Prostate gland (tissue), 2 donors: ENCODE results near the gene SPOCK1. TPM values are rescaled to one million over a fixed set of nuclear protein-coding genes. Genes with fewer than 3 reads are reported as not detected.
"Not testable (repeated sequence)": the region's sequence is repeated elsewhere in the genome, so short reads cannot be mapped to it uniquely, and the experiment has no call there.

Source experiments
- DNase-seq: peaks from one replicate; pipeline ENCODE4 v3.0.0-alpha.2; 2019; ENCODE audit warnings: low spot score
- H3K27ac ChIP-seq, 2 donors: fragments of 200-600 bp; sonication (generic); 2 replicates each; pipeline ENCODE4 v1.5.1; 2017 to 2019
- H3K27me3 ChIP-seq: fragments of 200-600 bp; sonication (generic); replicated peaks from 2 replicates; pipeline ENCODE4 v1.5.1; 2019; ENCODE audit not compliant: insufficient read depth
- H3K36me3 ChIP-seq, 2 donors: fragments of 200-600 bp; sonication (generic); 1 replicate in 1 of 2; 2 replicates in 1 of 2; pipeline versions ENCODE4 v1.5.1 to v1.8.1; 2017 to 2019
- H3K4me1 ChIP-seq: fragments of 200-600 bp; sonication (generic); replicated peaks from 2 replicates; pipeline ENCODE4 v1.5.1; 2019
- H3K4me3 ChIP-seq, 2 donors: fragments of 200-600 bp; sonication (generic); 2 replicates each; pipeline ENCODE4 v1.5.1; 2017 to 2019
- H3K9me3 ChIP-seq: fragments of 200-600 bp; sonication (generic); 2 replicates; pipeline ENCODE4 v1.5.1; 2017
- CTCF ChIP-seq, 4 experiments: fragments of 200-600 bp in 2 of 4; fragments of 450-650 bp in 2 of 4; sonication (generic) in 2 of 4; IDR thresholded peaks; 1 replicate in 3 of 4; 2 replicates in 1 of 4; pipeline ENCODE4 v1.5.1; 2016 to 2019; ENCODE audit warnings: antibody characterized with exemption in 4 of 4, mild to moderate bottlenecking in 2 of 4, moderate library complexity in 2 of 4
- POLR2A ChIP-seq: fragments of 450-650 bp; IDR thresholded peaks from one replicate; pipeline ENCODE4 v1.6.1; 2016; ENCODE audit warnings: antibody characterized with exemption, mild to moderate bottlenecking
- POLR2AphosphoS5 ChIP-seq: sonication (generic); formaldehyde crosslinking; IDR thresholded peaks from one replicate; pipeline ENCODE4 v1.6.1; 2017; ENCODE audit warnings: antibody characterized with exemption
- WGBS: methylation state at CpG from one replicate; pipeline ENCODE4 v1.1.5; 2018; 5-methylcytosine and 5-hydroxymethylcytosine counted together
- intact Hi-C: fragments of 100-400 bp; cut with DNase I; formaldehyde crosslinking; loops from one replicate; pipeline ENCODE4 v1.14.2; 2022
- total RNA-seq, 2 donors: library from RNA; depleted of rRNA; stranded (reverse); fragments of >200 nt; gene quantifications; one replicate each; pipeline ENCODE4 v1.1.0, GENCODE V29; 2016

Gene SPOCK1
- total RNA-seq, 2 donors from 2014 or later, result 89.4 to 92.9 TPM

GRCh38 chr5:137393196-137393993 lies 105.7 kb downstream of the SPOCK1 start:
- H3K27me3 ChIP-seq, result no peaks in the 10 kb centered on the region
- H3K4me1 ChIP-seq, result no peaks in the 10 kb centered on the region
- H3K36me3 ChIP-seq, result no peaks in the 10 kb centered on the region
- H3K27ac ChIP-seq, result no peak overlapping the region
- no peak overlapping the region for H3K4me3 ChIP-seq
- intact Hi-C loops, result no loop called here
- no peaks in the 10 kb centered on the region for H3K9me3 ChIP-seq
- DNase-seq, result no peak
- no peak for TF ChIP-seq CTCF (IDR thresholded peaks at IDR 0.05)
- TF ChIP-seq POLR2A, result no peak
- no peak for TF ChIP-seq POLR2AphosphoS5
- WGBS, result 87% methylated on average over 1 of the region's 1 CpG

GRCh38 chr5:137392261-137392660 lies 106.9 kb downstream of the SPOCK1 start:
- intact Hi-C loops, result no loop called here
- 83% methylated on average over 4 of the region's 4 CpGs for WGBS
- H3K27me3 ChIP-seq, result no peaks in the 10 kb centered on the region
- no peak overlapping the region for H3K27ac ChIP-seq
- H3K4me3 ChIP-seq, result no peak overlapping the region
- H3K36me3 ChIP-seq, result no peaks in the 10 kb centered on the region
- DNase-seq, result no peak
- H3K9me3 ChIP-seq, result no peaks in the 10 kb centered on the region
- TF ChIP-seq POLR2A (no peak), POLR2AphosphoS5 (no peak), CTCF (IDR thresholded peaks at IDR 0.05) (no peak)
- no peaks in the 10 kb centered on the region for H3K4me1 ChIP-seq

GRCh38 chr5:137391044-137391443 lies 108.1 kb downstream of the SPOCK1 start:
- DNase-seq, H3K4me1 ChIP-seq, intact Hi-C loops, H3K4me3 ChIP-seq, H3K9me3 ChIP-seq, H3K27ac ChIP-seq, H3K27me3 ChIP-seq, H3K36me3 ChIP-seq: not testable (repeated sequence)
- 93% methylated on average over 7 of the region's 7 CpGs for WGBS

GRCh38 chr5:137389042-137389441 lies 110.1 kb downstream of the SPOCK1 start:
- Histone ChIP-seq H3K27ac (no peak overlapping the region), H3K36me3 (no peaks in the 10 kb centered on the region), H3K27me3 (no peaks in the 10 kb centered on the region), H3K9me3 (no peaks in the 10 kb centered on the region), H3K4me3 (no peak overlapping the region), H3K4me1 (no peaks in the 10 kb centered on the region)
- TF ChIP-seq POLR2A (no peak), POLR2AphosphoS5 (peak; percentile 21)
- intact Hi-C loops, result no loop called here
- WGBS, result 92% methylated on average over 1 of the region's 1 CpG
- DNase-seq, result no peak

GRCh38 chr5:137385064-137385463 lies 114.1 kb downstream of the SPOCK1 start:
- no peaks in the 10 kb centered on the region for H3K4me1 ChIP-seq
- no peaks in the 10 kb centered on the region for H3K36me3 ChIP-seq
- intact Hi-C loops, result no loop called here
- TF ChIP-seq CTCF (IDR thresholded peaks at IDR 0.05), result no peak
- TF ChIP-seq POLR2AphosphoS5, result no peak
- no peak for TF ChIP-seq POLR2A
- no peak overlapping the region for H3K27ac ChIP-seq
- 81% methylated on average over 1 of the region's 1 CpG for WGBS
- no peaks in the 10 kb centered on the region for H3K27me3 ChIP-seq
- no peak for DNase-seq
- H3K9me3 ChIP-seq, result no peaks in the 10 kb centered on the region
- H3K4me3 ChIP-seq, result no peak overlapping the region

GRCh38 chr5:137383909-137384308 lies 115.2 kb downstream of the SPOCK1 start:
- H3K27ac ChIP-seq, result no peak overlapping the region
- H3K4me3 ChIP-seq, result no peak overlapping the region
- no peaks in the 10 kb centered on the region for H3K4me1 ChIP-seq
- 91% methylated on average over 1 of the region's 1 CpG for WGBS
- intact Hi-C loops, result no loop called here
- H3K27me3 ChIP-seq, result no peaks in the 10 kb centered on the region
- TF ChIP-seq CTCF (IDR thresholded peaks at IDR 0.05) (no peak), POLR2AphosphoS5 (no peak), POLR2A (no peak)
- no peaks in the 10 kb centered on the region for H3K36me3 ChIP-seq
- DNase-seq, result no peak
- H3K9me3 ChIP-seq, result no peaks in the 10 kb centered on the region
